ENCODE measurements around the gene TNFRSF1A.

The TNFRSF1A gene

DNA sequence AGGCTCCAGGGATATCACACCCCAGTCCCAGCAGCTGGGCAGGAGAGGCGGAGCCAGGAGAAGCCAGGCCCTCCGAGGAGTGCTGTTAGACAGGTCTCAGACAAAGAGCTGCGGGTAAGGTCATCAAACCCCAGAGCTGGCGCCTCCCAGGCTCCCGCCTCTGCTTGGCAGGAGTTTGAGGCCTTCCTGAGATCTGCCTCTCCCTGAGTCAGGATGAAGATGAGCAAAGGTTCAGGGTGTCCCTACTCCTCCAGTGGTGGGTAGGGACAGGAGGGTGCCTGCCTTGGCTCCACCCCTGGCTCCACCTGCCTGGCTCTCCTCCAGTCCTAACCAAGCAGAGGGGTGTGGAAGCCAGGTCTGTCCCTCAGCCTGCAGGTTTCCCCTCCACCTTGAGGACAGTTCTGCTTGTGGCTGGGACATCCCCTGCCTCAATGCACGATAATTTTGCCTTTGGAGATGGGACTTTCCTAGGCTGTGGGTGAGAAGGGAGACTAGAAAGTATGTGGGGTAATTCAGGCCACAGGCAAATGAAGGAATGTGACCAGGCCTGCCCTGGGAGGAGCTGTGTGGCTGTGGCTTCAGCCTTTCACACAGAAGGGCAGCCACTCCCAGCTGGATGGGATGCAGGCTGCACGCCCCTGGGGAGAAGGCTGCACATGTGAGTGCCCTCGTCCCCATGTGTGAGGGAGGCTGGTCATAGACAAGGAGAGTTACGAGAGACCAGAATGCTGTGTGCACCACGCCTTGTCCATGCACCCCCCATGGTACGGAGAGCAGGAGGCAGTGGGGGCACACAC, 29.1 kb downstream of the TNFRSF1A start:
- H3K27ac ChIP-seq (replicated peaks): no peak overlapping the region
- no peak for DNase-seq (ENCODE audit: low read depth in 1 of 2, low spot score in 1 of 2)
- no peak overlapping the region for H3K4me3 ChIP-seq (replicated peaks; ENCODE audit: insufficient read depth, low read length)
- TF ChIP-seq, protein P1, sequence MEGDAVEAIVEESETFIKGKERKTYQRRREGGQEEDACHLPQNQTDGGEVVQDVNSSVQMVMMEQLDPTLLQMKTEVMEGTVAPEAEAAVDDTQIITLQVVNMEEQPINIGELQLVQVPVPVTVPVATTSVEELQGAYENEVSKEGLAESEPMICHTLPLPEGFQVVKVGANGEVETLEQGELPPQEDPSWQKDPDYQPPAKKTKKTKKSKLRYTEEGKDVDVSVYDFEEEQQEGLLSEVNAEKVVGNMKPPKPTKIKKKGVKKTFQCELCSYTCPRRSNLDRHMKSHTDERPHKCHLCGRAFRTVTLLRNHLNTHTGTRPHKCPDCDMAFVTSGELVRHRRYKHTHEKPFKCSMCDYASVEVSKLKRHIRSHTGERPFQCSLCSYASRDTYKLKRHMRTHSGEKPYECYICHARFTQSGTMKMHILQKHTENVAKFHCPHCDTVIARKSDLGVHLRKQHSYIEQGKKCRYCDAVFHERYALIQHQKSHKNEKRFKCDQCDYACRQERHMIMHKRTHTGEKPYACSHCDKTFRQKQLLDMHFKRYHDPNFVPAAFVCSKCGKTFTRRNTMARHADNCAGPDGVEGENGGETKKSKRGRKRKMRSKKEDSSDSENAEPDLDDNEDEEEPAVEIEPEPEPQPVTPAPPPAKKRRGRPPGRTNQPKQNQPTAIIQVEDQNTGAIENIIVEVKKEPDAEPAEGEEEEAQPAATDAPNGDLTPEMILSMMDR (IDR thresholded peaks at IDR 0.05; ENCODE audit: insufficient read depth, low read length): no peak
- TF ChIP-seq GABPA (IDR thresholded peaks at IDR 0.05; ENCODE audit: low read depth) (no peak), POLR2AphosphoS5 (IDR thresholded peaks at IDR 0.05; ENCODE audit: low read depth) (no peak), SPI1 (IDR thresholded peaks at IDR 0.05; ENCODE audit: borderline replicate concordance, low read depth) (no peak)
- TF ChIP-seq, protein P2, sequence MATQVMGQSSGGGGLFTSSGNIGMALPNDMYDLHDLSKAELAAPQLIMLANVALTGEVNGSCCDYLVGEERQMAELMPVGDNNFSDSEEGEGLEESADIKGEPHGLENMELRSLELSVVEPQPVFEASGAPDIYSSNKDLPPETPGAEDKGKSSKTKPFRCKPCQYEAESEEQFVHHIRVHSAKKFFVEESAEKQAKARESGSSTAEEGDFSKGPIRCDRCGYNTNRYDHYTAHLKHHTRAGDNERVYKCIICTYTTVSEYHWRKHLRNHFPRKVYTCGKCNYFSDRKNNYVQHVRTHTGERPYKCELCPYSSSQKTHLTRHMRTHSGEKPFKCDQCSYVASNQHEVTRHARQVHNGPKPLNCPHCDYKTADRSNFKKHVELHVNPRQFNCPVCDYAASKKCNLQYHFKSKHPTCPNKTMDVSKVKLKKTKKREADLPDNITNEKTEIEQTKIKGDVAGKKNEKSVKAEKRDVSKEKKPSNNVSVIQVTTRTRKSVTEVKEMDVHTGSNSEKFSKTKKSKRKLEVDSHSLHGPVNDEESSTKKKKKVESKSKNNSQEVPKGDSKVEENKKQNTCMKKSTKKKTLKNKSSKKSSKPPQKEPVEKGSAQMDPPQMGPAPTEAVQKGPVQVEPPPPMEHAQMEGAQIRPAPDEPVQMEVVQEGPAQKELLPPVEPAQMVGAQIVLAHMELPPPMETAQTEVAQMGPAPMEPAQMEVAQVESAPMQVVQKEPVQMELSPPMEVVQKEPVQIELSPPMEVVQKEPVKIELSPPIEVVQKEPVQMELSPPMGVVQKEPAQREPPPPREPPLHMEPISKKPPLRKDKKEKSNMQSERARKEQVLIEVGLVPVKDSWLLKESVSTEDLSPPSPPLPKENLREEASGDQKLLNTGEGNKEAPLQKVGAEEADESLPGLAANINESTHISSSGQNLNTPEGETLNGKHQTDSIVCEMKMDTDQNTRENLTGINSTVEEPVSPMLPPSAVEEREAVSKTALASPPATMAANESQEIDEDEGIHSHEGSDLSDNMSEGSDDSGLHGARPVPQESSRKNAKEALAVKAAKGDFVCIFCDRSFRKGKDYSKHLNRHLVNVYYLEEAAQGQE (IDR thresholded peaks at IDR 0.05; ENCODE audit: insufficient replicate concordance, low read depth): no peak
- peaks cover 12% of the 10 kb centered on the region for H3K27me3 ChIP-seq (ENCODE audit: insufficient read depth, poor library complexity, severe bottlenecking)

DNA sequence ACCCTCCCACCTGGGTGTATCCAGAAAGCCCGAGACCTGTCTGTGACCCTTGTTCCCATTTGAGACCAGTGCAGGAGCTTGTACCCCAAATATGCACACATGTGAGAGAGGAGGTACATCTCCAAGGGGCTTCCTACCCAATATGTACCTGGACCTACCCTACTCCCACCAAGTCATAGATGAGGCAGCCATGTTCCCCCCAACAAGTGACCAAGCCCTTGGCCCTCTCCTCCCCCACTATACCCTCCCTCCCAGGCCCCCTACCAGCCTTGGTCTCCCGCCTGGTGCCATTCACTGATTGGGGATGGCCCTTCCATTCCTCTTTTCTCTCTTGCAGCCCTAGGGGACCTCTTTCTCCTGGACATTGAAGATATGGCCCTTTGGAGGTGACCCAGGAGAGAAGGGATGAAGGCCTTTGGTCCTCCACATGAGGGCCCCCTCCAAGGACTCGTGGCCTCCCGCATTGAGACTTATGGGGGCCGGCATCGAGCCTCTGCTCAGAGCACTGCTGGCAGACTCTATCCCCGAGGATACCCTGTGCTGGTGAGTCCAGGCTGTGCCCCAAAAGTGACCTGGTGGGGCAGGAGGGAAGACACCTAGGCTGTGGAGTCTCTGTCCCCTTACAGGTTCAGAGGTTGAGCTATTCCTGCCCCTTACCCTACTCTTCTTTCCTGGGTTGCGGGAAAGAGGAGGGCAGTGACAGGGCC, 29.9 kb downstream of the TNFRSF1A start:
- TF ChIP-seq, protein P1 (IDR thresholded peaks at IDR 0.05; ENCODE audit: insufficient read depth, low read length): no peak
- TF ChIP-seq GABPA (IDR thresholded peaks at IDR 0.05; ENCODE audit: low read depth): no peak
- TF ChIP-seq SPI1 (IDR thresholded peaks at IDR 0.05; ENCODE audit: borderline replicate concordance, low read depth): no peak
- TF ChIP-seq POLR2AphosphoS5 (IDR thresholded peaks at IDR 0.05; ENCODE audit: low read depth): no peak
- H3K27me3 ChIP-seq (ENCODE audit: insufficient read depth, poor library complexity, severe bottlenecking): peaks cover 12% of the 10 kb centered on the region
- no peak for DNase-seq (ENCODE audit: low read depth in 1 of 2, low spot score in 1 of 2)
- H3K27ac ChIP-seq (replicated peaks): no peak overlapping the region
- H3K4me3 ChIP-seq (replicated peaks; ENCODE audit: insufficient read depth, low read length): no peak overlapping the region

DNA sequence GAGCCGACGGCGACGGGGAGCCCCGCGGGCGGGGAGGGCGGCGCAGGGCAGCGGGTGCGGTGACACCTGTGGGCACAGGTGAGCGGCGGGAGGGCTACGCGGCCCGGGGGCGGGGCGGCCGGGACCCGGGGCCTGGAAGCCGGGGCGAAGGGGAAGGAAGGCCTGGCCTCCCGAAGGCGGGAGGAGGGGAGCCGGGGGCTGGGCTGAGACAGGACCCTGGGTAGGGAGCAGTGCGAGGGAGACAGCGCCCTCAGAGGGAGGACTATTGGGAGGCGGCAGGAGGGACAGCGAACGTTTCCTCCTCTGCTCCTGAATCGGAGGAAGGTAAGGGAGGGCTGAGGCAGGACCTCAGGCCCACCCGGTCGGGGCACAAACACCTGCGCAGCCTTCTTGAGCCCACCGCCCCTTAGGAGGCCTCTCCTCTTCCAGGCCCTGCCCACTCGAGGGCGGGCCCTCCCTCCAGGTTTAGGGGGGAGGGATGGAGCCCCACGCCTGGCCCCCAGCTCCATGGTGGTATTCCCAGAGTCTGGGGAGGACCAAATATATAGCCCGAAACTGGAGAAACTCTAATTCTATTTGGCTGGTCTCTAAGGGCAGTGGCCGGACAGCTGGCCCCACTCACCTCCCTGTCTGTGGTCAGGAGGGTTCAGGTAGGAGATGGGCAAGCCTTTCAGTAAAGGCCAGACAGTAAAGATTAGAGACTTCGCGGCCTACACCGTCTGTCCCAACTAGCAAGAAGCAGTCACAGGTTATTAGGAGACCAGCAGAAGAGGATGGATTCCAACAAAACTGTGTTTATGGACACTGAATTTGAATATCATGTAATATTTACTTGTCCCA, 30.9 kb downstream of the TNFRSF1A start:
- H3K4me3 ChIP-seq (replicated peaks; ENCODE audit: insufficient read depth, low read length): no peak overlapping the region
- H3K27ac ChIP-seq (replicated peaks): no peak overlapping the region
- H3K27me3 ChIP-seq (ENCODE audit: insufficient read depth, poor library complexity, severe bottlenecking): peaks cover 12% of the 10 kb centered on the region
- no peak for DNase-seq (ENCODE audit: low read depth in 1 of 2, low spot score in 1 of 2)
- TF ChIP-seq, protein P1 (IDR thresholded peaks at IDR 0.05; ENCODE audit: insufficient read depth, low read length): no peak
- TF ChIP-seq SPI1 (IDR thresholded peaks at IDR 0.05; ENCODE audit: borderline replicate concordance, low read depth) (no peak), POLR2AphosphoS5 (IDR thresholded peaks at IDR 0.05; ENCODE audit: low read depth) (no peak), GABPA (IDR thresholded peaks at IDR 0.05; ENCODE audit: low read depth) (no peak)
- TF ChIP-seq, protein P2 (IDR thresholded peaks at IDR 0.05; ENCODE audit: insufficient replicate concordance, low read depth): no peak

All from HL-60 (cell line).